ENCODE measurements around the gene RNU1-1.
"Not testable (repeated sequence)": the region's sequence is repeated elsewhere in the genome, so short reads cannot be mapped to it uniquely, and the experiment has no call there.

RNU1-1 gene

GRCh38 chr1:16491056-16491675, 22.9 kb downstream of the RNU1-1 start:
- DNase-seq = no peak

- not testable (repeated sequence) for DNase-seq
Measured at GRCh38 chr1:16489195-16489880, 24.7 kb downstream of the RNU1-1 start.

GRCh38 chr1:16487011-16487410, 27.1 kb downstream of the RNU1-1 start:
- not testable (repeated sequence) for DNase-seq

- DNase-seq = not testable (repeated sequence)
Measured at GRCh38 chr1:16486316-16486715, 27.8 kb downstream of the RNU1-1 start.

- DNase-seq = no peak
Measured at GRCh38 chr1:16484931-16485330, 29.2 kb downstream of the RNU1-1 start.

- no peak for DNase-seq
Measured at GRCh38 chr1:16484501-16484835, 29.6 kb downstream of the RNU1-1 start.

GRCh38 chr1:16483639-16484500, 30.2 kb downstream of the RNU1-1 start:
- not testable (repeated sequence) for DNase-seq

GRCh38 chr1:16483146-16483545, 30.9 kb downstream of the RNU1-1 start:
- not testable (repeated sequence) for DNase-seq

GRCh38 chr1:16478091-16478490, 36.0 kb downstream of the RNU1-1 start:
- DNase-seq = no peak

GRCh38 chr1:16475771-16476770, 38.0 kb downstream of the RNU1-1 start:
- DNase-seq = not testable (repeated sequence)

- DNase-seq = not testable (repeated sequence)
Measured at GRCh38 chr1:16474891-16475290, 39.2 kb downstream of the RNU1-1 start.

GRCh38 chr1:16474166-16474800, 39.8 kb downstream of the RNU1-1 start:
- DNase-seq = no peak

- DNase-seq = no peak
Measured at GRCh38 chr1:16468558-16468957, 45.5 kb downstream of the RNU1-1 start.

- no peak for DNase-seq
Measured at GRCh38 chr1:16464917-16465625, 49.0 kb downstream of the RNU1-1 start.

Measured in central memory CD4-positive, alpha-beta T cell (primary cell).